ENCODE data around the gene MYOCOS.

- TF ChIP-seq CTCF (IDR thresholded peaks at IDR 0.05): no peak
- TF ChIP-seq POLR2A (IDR thresholded peaks at IDR 0.05): no peak
- TF ChIP-seq POLR2AphosphoS5 (IDR thresholded peaks at IDR 0.05): no peak
Measured at GRCh38 chr1:171670739-171671138, 48.7 kb downstream of the MYOCOS start.
